ENCODE measurements around the gene GLT1D1.
A peak's percentile ranks its signal among the peaks of the same experiment; 100 is the strongest.
"Not testable (repeated sequence)": the region's sequence is repeated elsewhere in the genome, so short reads cannot be mapped to it uniquely, and the experiment has no call there.

GLT1D1 gene
- 0 to 0.15 (median 0) reads per million in 4 donors for total RNA-seq

DNA sequence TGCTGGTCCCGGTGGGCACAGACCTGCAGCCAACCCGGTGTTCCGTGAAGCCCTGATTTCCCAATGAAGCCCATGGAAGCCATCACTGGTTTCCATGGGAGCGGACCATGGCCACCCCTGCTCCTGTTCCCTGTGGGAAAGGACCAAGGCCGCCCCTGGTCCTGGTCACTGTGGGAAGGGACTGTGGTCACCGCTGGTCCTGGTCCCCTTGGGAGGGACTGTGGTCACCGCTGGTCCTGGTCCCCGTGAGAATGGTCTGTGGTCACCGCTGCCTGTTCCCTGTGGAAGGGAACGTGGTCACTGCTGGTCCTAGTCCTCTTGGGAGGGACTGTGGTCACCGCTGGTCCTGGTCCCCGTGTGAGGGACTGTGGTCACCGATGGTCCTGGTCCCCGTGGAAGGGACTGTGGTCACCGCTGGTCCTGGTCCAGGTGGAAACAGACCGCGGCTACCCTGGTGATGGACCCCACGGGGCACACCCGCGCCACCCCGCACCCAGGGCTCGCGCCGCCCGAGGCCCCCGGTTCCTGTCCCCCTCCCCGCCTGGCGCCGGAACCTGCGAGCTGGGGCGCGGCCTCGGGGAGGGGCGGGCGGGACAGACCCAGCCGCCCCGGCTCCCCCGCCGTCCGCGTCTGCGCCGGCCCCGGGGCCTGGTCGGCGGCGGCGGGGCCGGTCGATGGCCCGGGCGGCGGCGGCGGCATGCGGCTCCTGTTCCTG is at the start of gene GLT1D1:
GLT1D1 (plus strand) TSS at position 594 of the 715 bp plus-strand sequence; CDS start at position 698, 104 bp downstream.
- DNase-seq: no peak

DNA sequence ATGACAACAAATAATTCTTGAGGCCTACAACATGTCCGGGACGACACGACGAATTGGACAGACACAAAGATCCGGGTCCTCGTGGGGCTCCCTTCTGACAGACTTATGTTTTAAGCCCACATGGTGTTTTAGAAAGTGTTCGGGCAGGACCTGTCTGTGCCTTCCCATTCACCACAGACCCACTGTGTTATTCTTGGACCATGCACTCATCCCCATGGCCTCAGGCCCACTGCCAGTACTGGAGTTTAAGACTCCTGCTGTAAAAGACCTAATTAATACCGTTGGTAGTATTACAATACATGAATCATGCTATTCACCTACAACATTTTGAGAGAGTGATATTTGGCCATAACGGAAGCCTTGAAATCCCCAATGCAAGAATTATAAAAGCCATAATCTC is 49.5 kb upstream of the GLT1D1 start:
- DNase-seq: no peak

DNA sequence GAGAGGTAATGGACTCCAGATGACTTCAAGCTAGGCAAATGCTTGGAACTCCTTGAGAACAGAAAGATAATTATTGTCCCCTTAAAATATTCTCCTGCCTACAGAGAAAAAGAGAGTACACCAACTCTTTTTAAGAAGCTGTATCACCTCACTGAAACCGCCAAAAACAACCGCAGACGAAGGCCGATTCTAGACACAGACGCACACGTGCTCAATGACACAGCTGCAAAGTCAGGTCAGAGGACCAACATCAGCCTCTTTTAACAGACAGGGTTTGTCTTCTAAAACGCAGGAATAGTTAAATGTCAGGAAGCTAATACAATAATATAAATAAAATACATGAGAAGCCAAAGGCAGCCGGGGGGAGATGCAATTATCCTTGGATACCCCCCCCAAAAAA is 48.5 kb upstream of the GLT1D1 start:
- no peak for DNase-seq

DNA sequence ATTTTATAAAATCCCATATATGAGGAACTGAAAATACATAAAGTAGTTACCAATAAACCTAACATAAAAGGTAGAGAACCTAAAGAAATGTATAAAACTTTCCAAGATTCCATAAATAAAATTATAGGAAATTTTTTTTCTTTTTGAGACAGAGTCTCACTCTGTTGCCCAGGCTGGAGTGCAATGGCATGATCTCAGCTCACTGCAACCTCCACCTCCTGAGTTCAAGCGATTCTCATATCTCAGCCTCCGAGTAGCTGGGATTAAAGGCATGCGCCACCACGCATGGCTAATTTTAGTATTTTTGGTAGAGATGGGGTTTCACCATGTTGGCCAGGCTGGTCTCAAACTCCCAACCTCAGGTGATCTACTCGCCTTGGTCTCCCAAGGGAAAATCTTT is 47.9 kb upstream of the GLT1D1 start:
- DNase-seq: not testable (repeated sequence)

DNA sequence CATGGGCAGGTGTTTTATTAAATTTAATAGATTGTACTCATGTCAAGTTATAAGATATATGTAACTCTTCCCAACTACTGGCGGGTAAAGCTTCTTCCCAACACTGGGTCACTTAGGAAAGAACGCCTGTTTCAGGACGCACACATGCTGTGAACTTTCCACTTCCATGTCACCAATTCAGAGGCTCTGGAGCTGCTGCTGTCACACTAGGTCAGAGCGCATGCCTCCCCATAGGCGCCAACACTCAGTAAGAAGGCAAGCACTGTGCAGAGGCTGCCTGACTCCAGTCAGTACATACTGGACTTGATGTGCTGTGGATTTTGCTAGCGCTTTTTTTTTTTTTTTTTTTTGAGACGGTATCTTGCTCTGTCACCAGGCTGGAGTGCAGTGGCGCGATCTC is 46.7 kb upstream of the GLT1D1 start:
- no peak for DNase-seq

DNA sequence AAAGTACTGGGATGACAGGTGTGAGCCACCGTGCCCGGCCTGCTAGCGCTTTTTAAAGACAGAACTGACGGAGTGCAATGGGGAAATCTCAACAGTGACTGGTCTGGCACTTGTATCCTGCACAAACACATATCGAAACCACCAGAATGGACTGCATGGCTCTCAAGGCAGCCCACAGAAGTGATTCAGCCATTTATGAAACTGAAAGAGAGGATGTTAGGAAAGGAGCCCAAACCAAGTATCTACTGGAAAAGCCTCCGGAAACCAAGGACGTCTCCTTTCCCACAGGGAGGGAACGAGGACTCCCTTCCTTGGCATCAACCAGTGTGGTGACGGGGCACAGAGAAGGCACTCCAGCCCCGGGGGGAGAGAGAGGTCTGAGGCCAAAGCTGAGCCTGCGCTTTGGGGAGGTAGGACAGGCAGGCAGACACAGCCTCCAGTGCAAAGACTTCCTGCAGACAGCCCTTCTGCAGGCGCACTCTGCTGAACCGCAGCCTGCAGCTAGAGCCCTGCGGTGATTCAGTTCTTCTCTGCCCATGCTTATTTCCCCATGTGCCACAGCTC is 46.0 kb upstream of the GLT1D1 start:
- no peak for DNase-seq

DNA sequence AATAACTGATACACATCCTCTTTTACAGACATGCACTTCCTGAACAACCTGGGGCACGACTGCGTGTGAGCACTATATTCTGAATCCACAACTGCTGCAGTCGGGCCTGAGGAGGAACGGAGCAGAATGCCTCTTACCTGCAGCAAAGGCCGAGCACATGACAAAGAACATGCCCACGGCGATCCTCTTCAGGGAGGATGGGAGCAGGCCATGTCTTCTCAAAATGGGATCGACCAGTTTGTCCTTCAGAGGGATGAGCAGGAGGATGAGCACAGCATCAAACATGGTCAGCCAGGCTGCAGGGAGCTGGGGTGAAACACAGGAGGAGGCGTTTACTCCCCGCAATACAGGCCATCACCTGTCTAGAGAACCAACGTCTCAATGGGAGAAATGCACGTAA is 44.6 kb upstream of the GLT1D1 start:
- no peak for DNase-seq

DNA sequence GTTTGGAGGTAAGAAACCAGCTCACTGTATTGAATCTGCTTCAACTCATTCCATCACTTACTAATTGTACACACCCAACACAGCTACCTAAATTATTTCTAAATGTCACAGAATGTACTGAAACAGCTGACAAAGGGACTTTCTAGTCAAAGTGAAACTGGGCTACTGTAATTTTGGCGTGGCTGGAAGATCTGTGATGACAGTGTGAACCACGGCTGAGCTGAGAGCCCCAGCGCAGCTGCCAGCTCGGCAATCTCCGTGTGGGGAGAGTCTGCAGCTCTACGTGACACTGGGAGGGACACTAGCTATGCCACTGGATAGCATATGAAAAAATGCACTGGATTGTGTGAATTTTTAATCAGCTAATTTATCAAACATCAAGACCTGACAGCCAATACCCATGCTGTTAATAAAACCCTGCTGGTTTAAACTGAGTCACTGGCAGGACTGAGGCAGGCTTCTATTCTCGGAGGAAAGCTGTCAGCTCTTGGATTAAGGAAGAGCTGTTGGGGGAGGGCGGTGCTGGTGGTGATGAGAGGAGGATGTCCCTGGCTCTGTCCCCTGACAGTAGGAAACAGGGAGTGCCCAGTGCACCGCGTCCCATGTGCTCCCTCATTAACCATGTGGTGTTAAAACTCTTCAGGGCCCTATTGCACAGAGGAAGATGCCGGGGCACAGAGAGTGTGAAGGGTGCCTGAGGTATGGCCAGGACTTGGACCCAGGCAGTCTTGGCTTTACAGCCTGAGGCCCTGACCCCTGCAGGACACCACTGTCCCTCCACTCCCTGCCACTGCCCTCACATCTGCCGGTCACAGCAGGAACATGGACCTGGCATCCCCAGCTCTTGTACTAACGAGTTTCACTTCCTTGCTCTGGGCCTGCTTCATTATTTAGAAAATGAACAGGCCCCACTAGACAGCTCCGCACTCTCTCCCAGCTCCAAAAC is 42.8 kb upstream of the GLT1D1 start:
- DNase-seq: peak in 1 of 5 donors; percentile 46

DNA sequence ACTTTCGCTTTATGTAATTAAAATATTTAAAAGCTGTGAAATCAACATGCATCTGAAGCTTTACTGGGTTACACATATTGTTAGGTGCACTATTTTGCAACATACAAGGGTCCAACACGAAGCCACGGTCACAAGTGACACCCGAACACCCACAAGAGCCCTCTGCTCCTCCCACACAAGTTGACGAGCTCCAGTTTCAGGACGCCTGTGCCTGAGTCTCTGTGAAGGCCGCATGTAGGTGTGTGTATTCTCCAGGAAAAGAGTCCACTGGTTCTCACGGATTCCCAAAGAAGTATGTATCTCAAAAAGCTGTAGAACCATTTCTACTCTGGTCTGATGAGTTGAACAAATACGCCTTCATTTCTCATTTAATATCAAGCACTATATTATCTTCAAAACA is 41.5 kb upstream of the GLT1D1 start:
- no peak for DNase-seq

DNA sequence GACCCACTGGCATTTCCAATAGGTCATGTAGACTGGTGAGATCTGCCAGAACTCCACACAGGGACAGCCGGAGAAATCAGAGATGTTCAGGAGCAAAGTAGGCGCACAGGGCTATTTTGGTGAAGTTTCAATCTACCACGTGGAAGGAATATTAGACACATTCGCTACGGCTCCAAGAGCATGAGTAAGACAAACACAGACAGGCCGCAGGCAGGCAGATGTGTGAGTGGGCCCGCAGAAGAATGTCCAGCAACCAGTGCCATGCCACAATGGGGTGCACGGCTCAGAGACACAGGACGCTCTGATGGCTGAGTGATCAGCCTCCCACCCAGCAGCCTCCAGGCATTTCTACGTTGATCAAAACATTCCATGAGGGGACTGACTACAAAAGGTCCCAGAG is 39.9 kb upstream of the GLT1D1 start:
- no peak for DNase-seq

DNA sequence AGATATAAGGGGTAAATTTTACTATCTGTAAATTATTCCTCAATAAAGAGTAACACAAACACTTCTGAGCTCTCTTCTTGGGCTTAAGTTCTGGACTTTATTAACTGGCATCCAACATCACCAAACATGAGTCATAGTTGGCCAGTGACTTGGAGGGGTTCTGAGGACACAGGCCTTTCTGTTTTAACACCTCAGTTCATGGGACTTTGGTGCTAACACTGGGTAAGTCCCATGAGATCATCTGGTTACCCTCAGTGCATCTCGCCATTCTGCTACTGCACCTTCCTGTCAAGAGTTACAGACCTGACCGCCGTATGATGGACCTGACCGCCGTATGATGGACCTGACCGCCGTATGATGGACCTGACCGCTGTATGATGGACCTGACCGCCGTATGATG is 39.4 kb upstream of the GLT1D1 start:
- no peak for DNase-seq

DNA sequence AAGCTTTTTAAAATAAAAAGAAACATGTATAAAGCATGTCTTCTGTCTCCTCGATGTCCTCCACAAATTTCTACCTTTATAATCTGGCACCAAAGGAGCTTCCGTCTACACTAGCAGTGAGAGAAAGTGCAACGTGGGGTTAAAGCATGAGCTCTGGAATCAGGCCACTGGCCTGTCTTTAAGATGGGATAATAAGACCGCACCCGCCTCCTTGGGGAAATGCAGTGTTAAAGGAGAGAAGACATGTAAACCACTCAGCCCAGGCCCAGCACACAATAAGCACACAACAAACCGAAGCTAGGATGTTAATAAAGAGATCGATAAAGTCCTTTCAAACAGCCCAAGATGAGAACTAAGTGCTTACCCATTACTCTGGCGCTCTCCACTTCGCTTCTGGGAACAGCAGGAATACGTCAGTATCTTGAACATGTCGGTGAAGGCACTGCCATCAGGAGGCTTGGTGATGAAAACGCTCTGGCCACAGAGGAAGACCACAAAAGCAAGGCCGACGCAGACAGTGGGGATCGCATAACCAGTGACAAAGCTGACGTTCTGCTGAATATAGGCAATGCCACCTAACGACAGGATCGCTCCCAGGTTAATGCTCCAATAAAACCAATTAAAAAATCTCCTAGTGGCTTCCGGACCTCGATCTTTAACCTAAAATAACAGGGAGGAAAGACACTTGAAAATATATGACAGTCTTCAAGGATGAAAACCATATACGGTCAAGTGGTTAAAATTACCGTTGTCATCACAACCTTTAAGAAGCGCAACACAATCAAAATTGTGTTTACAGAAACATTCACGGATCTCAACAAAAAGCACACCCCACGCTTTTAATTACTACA is 38.6 kb upstream of the GLT1D1 start:
- no peak for DNase-seq

DNA sequence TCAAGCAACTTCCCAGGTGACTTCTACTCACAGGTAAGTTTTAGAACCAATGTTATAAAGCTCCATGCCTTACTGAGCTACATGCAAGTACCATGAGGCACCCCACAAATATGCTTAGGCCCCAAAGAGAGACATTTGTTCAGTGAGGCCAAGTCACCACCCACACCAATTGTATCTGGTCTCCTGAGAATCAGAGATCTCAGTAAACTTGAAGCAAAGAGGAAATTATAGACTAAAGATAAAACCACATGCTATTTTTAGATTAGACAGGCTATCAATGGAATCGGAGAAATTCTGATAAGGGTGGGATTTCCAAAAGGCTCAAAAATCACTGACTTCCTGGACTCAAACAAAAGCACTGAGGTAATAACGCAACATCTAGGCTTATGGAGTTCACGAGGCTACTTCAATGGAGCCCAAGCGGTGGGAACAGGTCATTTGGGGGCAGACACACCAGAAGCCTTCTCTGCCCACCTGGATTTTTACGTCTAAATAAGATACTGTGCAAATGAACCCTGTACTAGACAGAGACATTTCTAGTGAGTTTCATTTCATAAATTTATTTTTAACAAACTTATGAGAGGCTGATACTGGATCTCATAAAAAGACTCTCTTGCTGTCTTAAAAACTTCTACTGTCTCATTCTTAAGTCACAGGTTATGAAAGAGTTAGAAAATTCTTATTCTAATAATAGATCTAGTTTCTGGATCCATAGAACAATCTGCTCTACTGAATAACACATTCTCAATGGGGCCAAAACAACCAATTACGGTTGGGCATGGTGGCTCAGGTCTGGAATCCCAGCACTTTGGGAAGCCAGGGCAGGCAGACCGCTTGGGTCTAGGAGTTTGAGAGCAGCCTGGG is 37.3 kb upstream of the GLT1D1 start:
- no peak for DNase-seq

DNA sequence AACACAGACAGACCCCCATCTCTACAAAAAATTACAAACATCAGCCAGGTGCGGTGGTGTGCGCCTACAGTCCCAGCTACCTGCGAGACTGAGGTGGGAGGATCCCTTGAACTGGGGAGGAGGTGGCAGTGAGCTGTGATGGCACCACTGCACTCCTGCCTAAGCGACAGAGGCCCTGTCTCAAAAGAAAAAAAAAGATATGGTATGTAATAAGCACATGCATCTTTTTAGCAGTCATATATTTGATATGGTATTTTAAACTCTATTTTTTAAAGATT is 36.7 kb upstream of the GLT1D1 start:
- no peak for DNase-seq

DNA sequence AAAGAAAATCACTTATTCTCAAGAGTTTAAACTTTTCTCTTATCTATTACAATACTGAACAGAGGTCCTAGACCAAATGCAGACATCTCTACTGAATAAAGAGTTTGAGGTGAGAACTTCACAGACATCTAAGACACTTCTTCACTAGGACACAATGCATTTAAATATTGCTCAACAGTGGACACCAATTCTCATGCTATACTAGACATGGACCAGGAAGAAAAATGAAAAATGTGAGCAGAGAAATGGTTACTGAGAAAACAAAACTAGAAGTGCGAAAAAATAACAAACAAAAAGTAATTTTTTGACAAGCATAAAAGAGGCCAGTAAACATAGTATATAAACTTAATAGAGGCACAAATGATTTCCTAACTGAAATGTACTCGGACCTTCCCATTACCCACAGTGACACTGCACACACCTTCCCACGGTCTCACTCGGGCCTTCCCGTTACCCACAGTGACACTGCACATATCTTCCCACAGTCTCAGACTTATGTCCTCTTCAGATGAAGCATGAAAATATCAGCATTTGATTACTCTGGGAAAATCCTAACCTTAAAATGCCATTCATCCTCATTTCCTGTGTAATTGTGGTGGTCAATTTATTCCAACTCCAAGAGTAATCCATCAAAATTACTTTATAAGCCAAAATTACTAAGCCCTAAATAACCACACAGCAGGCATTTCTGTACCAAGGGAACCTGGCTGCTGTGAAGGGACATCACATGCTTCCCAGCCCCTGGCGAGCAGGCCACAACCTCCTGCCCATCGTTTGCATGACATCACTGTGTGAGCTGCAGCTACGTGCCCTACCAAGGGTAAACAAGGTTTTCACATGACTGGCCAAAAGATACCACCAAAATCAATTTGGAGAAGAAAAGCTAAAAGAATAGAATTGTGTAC is 35.9 kb upstream of the GLT1D1 start:
- DNase-seq: no peak

DNA sequence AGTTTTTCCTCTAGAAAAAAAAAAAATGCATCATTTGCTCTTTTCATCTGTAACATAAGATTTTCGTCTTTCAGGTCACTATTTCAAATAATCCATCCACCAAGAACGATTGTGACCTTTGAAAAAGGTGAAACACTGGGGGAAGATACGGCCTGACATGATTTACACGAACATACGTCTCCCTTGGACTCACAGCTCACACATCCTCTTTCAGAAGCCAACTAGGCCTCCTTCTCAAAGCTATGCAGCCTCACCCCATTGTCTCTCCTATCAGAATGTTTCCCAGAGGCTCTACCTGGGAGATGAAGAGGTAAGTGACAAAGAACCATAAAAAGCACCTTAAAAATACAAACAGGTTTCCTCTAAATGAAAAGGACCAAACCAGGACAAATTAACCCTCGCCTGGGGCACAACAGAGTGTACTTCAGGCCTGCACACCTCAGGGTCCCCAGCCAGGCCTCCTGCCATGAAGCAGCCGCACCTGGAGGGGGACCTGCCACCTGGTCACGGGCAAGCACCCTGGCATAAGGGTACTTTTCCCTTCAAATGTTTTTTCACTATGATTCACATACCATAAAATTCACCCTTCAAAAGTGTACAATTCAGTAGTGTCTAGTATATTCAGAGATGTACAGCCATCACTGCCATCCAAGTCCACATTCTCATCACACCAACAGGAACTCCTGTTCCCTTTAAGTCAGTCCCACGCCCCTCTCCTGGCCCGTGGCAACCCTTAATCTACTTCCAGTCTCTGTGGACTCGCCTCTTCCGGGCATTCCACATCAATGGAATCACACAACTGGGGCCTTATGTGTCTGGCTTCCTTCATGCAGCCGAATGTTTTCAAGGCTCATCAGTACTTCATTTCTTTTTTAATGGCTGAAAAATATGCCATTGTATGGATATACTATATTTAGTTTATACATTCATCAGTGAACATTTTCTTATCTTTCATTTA is 34.9 kb upstream of the GLT1D1 start:
- no peak for DNase-seq

DNA sequence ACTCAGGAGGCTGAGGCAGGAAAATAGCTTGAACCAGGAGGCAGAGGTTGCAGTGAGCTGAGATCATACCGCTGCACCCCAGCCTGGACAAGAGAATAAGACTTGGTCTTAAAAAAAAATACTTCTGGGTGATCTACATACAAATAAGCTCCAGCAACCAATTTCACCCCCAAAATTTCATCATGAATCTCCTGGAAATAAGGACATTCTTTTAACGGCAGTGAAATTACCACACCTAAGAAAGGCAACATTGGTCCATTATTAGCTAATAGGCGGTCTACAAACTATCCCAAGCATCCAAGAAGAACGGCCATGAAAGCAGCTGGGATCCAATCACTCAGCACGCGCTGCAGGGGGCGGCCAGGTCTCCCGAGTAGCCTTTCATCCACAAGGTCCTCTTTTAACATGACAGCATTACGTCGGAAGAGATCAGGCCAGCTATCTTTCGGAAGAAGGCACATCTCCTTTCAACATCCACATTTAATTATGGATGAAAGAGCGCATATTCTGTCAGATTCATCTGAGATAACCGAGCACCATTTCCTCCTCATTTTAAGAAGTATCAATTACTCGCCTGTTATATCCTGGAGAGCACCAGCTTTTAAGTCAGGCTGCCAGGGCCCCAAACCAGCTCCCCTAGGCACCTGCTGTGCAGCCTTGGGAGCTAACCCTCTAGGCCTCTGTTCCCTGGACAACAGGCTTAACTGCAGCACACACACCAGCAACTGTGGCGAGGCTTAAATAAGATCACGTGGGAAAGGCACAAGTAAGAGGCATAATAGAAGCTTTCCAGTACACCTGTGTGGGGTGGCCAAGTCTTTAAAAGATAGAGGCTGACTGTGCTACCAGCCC is 33.8 kb upstream of the GLT1D1 start:
- DNase-seq: no peak

DNA sequence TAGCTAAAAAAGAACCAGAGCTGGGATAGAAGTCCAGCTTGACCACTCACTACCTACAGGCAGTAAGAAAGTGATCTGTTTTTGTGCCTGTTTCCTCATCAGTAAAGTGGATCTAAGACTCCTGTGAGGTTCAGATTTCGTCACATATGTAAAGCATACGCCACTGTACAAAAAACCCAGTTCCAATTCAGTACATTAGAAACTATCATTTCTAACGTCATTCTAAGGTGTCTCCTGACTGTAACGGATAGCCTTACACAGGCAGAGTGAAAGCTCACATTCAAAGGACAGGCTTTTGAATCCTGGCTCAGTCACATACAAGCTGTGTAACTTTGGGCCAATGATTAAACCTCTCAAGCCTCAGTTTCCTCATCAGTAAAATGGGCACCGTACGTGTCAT is 33.0 kb upstream of the GLT1D1 start:
- no peak for DNase-seq

Data from T-helper 1 cell (primary cell).